Activated effector memory CD4-positive, alpha-beta T cell treated with anti-CD3 and anti-CD28 coated beads, Interleukin-2, amount 50 U/mL, for 16 hours (primary cell): ENCODE results near the gene ARFGEF2.

ENCODE experiments used
- DNase-seq: peaks from one replicate; pipeline ENCODE4 v3.0.0-alpha.2; 2020

Gene ARFGEF2

GRCh38 chr20:48899881-48900280, 21.6 kb upstream of the ARFGEF2 start:
- no peak for DNase-seq

DNA sequence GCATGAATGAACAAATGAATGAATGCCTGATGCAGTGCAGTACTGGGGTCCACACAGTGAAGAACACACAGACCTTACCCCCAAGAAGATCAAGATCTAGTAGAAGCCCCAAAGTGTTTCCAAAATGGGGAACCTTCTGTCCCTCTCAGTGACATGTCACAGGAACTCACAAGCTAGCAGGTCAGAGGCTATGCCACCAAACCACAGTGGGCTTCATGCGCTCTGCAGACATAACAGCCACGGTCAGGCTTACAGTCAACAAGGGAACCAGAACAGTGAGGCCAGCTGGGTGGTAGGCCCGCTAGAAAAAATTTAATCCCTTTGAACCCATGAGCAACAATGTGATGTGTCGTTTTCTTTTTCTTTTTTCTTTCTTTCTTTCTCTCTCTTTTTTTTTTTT, 20.2 kb upstream of the ARFGEF2 start:
- no peak for DNase-seq

DNA sequence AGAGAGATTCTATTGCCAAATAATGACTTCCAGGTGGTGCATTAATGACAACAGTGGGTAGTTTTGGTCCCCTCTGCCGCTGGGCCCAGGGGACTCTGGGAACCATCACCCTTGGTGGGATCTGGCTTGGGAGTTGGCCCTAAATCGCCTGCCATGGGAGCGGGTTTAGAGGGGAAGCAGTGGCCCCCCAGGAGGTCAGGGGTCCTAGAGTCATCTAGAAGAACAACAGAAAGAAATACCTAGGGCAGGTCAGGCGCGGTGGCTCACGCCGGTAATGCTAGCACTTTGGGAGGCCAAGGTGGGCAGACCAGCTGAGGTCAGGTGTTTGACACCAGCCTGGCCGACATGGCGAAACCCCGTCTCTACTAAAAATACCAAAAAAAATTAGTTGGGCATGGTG, 17.8 kb upstream of the ARFGEF2 start:
- DNase-seq: no peak

- peak; percentile 86 for DNase-seq
Measured at GRCh38 chr20:48904566-48905296, 16.8 kb upstream of the ARFGEF2 start.

- DNase-seq: no peak
Measured at GRCh38 chr20:48905297-48905647, 16.2 kb upstream of the ARFGEF2 start.

DNA sequence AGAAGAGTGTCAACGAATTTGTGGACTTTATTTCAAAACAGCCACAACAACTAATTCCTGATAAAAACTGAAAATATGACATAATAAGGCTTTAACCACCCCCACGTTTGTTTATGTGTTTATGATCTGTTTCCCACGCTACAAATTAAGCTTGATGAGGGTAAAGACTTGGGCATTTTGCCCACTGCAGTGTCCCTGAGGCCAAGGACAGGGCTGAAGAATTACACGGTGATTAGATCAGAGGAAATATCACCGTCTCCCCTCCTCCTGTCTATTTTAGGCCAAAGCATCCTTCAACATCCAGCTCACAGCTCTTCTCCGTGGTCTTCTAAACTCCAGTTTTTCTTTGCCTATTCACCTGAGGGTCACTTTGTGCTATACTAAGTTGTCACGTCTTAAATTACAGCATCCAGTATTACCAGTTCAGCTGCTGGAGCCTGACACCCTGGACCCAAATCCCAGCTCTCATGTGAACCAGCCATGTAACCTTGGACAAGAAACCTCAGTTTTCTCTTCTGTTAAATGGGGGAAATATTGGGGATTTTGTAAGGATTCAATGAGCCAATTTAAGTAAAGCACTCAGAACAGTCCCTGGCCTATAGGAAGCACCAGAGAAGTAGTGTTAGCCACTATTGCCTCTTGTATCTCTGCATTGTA, 15.2 kb upstream of the ARFGEF2 start:
- no peak for DNase-seq

DNA sequence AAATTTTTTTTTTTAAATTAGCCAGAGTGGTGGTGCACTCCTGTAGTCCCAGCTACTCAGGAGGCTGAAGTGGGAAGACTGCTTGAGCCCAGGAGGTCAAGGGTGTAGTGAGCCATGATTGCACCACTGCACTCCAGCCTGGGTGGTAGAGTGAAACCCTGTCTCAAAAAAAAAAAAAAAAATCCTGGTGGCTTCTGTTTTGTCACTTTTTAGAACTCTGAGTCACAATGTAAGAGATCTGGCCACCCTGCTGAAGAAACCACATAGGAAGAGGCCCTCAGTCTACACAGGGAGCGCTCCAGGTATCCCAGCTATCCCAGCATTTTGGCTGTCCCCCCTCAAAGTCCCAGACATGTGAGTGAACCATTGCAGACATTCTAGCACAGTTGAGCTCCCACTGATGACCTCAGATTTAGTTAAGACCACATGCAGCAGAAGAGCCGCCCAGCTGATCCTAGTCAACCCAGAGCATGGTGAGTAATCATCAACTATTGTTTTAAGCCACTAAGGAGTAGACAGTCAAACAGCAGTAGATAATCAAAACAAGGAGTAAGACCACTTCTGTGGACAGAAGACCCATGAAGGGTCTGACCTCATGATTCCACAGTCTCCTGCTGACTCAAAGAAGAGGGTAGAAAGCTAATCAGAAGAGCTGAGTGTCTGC, 12.7 kb upstream of the ARFGEF2 start:
- DNase-seq: no peak

DNA sequence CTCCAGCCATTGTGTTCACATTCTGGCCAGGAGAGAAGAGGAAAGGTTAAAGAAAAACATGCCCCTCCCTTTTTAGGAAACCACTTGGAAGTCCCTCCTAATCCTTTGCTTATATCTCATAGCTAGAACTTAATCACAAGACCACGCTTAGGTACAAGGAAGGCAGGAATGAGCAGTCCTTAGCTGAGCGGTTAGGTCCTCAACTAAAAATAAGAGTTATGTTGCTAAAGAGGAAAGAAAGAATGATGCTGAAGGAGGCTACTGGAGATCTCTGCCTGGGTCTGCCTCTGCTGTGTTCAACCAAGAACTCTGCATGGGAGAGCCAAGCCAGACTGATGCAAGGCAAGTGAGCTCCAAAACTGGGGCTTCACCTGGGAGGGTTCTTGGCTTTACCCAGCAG, 11.6 kb upstream of the ARFGEF2 start:
- DNase-seq: no peak

- peak; percentile 63 for DNase-seq
Measured at GRCh38 chr20:48910347-48910781, 11.1 kb upstream of the ARFGEF2 start.

- DNase-seq: peak; percentile 44
Measured at GRCh38 chr20:48912065-48912464, 9.4 kb upstream of the ARFGEF2 start.

- no peak for DNase-seq
Measured at GRCh38 chr20:48916699-48917098, 4.8 kb upstream of the ARFGEF2 start.

- no peak for DNase-seq
Measured at GRCh38 chr20:48919336-48919881, 2.1 kb upstream of the ARFGEF2 start.

DNA sequence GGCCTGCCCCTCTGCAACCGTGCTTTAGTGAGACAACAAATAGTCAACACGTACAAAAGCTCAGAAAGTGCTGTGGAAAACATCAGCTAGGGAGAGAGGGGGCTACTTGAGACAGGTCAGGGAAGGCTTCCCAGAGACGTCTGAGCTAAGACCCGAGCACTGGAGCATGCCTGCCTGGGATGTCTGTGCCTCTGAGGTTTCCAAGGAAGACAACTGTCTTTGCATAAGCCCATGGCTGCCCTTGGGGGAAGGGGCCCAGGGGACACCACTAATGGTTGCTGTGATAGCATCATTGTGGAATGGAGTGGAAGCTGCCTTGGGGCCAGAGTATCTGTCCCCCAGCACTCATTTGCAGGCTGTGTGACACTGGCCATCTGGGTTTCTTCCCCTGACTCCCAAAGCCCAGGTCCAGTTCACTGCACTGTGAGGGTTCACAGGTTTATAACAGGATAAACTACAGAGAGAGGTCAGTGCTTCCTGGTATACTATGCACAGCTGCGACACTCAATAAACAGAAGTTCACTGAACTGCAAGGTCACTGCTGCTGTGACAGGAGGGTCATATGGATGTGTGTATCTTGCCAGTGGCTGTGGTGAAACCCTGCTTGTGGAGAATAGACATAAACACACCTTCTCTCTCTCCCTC, 1.5 kb upstream of the ARFGEF2 start:
- no peak for DNase-seq

DNA sequence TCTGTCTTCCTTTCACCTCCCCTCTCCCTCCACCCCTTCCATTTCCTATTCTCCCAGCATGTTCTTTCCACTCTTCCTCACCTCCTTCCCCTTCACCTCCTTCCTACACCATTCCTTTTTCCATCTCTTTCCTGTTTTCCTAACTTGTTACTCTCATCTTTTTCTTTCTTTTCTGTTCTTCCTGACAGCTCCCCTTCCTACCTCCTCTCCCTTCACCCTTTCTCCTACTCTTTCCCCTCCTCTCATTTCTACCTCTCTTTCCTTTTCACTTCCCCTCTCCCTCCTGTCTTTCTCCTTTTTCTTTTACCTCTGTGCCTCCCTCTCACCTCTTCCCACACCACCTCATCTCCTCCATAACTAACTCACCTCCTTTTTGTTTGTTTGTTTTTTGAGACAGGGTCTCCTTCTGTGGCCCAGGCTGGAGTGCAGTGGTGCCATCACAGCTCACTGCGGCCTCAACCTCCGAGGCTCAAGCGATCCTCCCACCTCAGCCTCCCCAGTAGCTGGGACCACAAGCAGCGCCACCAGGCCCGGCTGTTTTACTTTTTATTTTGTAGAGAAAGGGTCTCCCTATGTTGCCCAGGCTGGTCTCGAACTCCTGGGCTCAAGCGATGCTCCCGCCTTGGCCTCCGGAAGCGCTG, 864 bp upstream of the ARFGEF2 start:
- no peak for DNase-seq

GRCh38 chr20:48921883-48922820, 641 bp downstream of the ARFGEF2 start:
- DNase-seq: no peak

DNA sequence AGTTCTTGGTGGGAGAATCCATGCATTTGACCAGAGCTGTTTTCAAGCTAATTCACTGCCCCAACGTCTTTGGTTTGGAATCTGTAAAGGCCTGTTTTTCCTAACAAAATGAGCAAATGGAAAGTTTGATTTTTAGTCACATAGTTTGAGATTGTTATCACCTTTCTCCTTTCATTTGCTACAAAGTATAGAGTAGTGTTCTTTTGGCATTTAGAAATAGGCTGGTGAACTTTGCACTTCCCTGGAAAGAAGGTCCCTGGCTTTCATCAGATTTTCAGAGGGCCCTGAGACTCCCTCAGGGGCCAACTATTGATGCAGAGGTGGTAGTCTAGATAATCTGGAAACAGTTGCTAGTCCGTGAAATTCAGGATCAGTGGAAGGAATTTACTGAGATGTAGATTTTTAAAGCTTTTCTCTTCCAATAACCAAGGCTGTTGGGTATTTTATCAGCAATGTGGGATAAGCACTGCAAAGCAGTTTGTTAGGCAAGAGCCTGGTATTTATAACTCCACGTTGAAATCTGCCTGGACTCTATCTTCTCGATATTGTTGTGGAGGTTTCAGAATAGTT, 1.7 kb downstream of the ARFGEF2 start:
- DNase-seq: no peak

DNA sequence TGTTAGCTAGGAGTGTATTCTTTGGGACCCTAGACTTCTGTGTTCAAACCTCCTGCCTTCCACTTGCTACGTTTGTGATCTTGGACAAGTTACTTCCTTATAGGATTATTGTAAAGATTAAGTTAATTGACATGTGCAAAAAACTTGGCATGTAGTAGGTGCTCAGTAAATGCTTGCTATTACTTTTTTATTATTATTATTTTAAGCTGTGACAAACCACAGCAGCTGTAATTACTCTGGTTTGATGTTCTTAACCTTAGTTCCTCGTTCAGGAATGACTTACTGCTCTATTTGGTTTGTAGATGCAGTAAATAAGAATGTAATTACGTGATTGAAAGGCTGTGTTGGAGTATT, 3.2 kb downstream of the ARFGEF2 start:
- no peak for DNase-seq

DNA sequence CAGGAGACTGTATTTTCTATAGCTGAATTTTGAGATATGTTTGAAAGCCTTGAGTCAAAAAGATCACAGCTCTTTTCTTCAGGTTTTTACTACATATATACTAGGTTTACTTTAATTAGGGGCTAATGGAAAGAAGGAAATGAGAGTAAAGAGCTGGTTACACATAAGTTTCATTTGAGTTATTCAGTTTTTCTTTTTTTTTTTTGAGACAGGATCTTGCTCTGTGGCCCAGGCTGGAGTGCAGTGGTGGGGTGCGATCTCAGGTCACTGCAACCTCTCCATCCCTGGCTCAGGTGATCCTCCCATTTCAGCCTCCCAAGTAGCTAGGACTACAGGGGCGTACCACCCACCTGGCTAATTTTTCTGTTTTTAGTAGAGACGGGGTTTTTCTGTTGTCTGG, 4.8 kb downstream of the ARFGEF2 start:
- DNase-seq: no peak

- DNase-seq: no peak
Measured at GRCh38 chr20:48926821-48927220, 5.3 kb downstream of the ARFGEF2 start.

GRCh38 chr20:48928832-48929725, 7.6 kb downstream of the ARFGEF2 start:
- no peak for DNase-seq
